Small intestine (tissue), 7 donors: Measurements from ENCODE around the gene OAS2. TPM values are rescaled to one million over a fixed set of nuclear protein-coding genes. Genes with fewer than 3 reads are reported as not detected.

Source experiments
- DNase-seq, 2 donors: peaks; one replicate each; pipeline versions ENCODE4 v3.0.0 to v3.0.0-alpha.2; 2013
- FAIRE-seq: peaks from 2 replicates; lab custom pipeline; 2012; peaks lifted over from hg19 to GRCh38; lab: Jason Lieb, UNC
- H3K27ac ChIP-seq, 3 donors: one replicate each; pipeline ENCODE4 v1.5.1; 2013; ENCODE audit warnings: low read length in 2 of 3, mild to moderate bottlenecking in 2 of 3, control low read depth in 1 of 3, inconsistent platforms in 1 of 3, low read depth in 1 of 3, moderate library complexity in 1 of 3
- H3K27me3 ChIP-seq, 3 donors: one replicate each; pipeline ENCODE4 v1.6.1; 2013; ENCODE audit warnings: low read length in 3 of 3, inconsistent platforms in 1 of 3; ENCODE audit not compliant: control insufficient read depth in 3 of 3, insufficient read depth in 3 of 3
- H3K36me3 ChIP-seq, 3 donors: one replicate each; pipeline ENCODE4 v1.6.1; 2013; ENCODE audit warnings: low read length in 3 of 3, inconsistent platforms in 1 of 3, low read depth in 1 of 3, mild to moderate bottlenecking in 1 of 3, moderate library complexity in 1 of 3; ENCODE audit not compliant: control insufficient read depth in 3 of 3, insufficient read depth in 2 of 3
- H3K4me1 ChIP-seq, 3 donors: one replicate each; pipeline ENCODE4 v1.6.1; 2013; ENCODE audit warnings: low read length in 2 of 3, inconsistent platforms in 1 of 3, low read depth in 1 of 3, mild to moderate bottlenecking in 1 of 3, moderate library complexity in 1 of 3; ENCODE audit not compliant: control insufficient read depth in 3 of 3, insufficient read depth in 2 of 3
- H3K4me3 ChIP-seq, 3 donors: one replicate each; pipeline ENCODE4 v1.5.1; 2013; ENCODE audit warnings: low read length in 3 of 3, control low read depth in 1 of 3, inconsistent platforms in 1 of 3, low read depth in 1 of 3, mild to moderate bottlenecking in 1 of 3, moderate library complexity in 1 of 3
- H3K9me3 ChIP-seq, 2 donors: one replicate each; pipeline ENCODE4 v1.6.1; 2013; ENCODE audit warnings: low read depth in 1 of 2, low read length in 1 of 2; ENCODE audit not compliant: control insufficient read depth in 2 of 2, insufficient read depth in 1 of 2
- WGBS, 3 donors: extraction: QIAGEN DNeasy Blood & Tissue Kit; methylation state at CpG; one replicate each; pipeline ENCODE4 v1.1.7; 2013; 5-methylcytosine and 5-hydroxymethylcytosine counted together
- polyA plus RNA-seq, 4 donors: library from polyadenylated mRNA; stranded (reverse) in 3 of 4; unstranded in 1 of 4; fragments of 200-250 nt in 3 of 4; fragments of 120-200 nt in 1 of 4; gene quantifications; one replicate each; pipeline versions ENCODE4 v1.2.1 to v1.2.3, GENCODE V29; 2013
- donor health status: healthy with polysubstance abuse.
- donor health status: control.
- donor health status: control.
- donor health status: Bipolar disorder and iron deficiency.
- donor health status: healthy.

The OAS2 gene
- polyA plus RNA-seq, 4 donors, result 2.3 to 7.7 (median 2.7) TPM

DNA sequence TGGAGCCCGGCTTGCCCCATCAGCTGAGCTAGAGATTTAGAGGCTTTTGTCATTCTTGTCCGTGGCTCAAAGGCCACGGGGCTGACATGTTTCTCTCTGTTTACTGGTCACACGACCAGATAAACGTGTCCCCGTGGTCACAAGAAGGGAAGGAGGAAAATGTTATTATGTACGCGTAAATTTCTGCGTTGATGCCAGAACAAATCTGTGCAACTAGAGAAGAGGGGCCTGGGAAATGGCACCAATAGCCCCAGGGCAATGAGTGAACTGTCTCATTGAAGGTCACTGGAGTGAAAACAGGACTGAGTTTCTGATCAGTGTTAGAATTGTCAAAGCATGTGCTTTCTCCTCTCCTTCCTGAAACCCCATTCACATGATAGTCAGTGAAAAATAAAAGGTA, 25.3 kb downstream of the OAS2 start:
- Histone ChIP-seq H3K27me3 (no peaks in the 10 kb centered on the region), H3K9me3 (no peaks in the 10 kb centered on the region), H3K4me3 (no peak overlapping the region), H3K27ac (no peak overlapping the region), H3K36me3 (peaks cover 0 to 12% (median 2%) of the 10 kb centered on the region in 3 donors), H3K4me1 (no peaks in the 10 kb centered on the region)
- no peak for FAIRE-seq
- 83 to 88% (median 85%) methylated on average over 9 of the region's 9 CpGs for WGBS, 3 donors
- no peak for DNase-seq

DNA sequence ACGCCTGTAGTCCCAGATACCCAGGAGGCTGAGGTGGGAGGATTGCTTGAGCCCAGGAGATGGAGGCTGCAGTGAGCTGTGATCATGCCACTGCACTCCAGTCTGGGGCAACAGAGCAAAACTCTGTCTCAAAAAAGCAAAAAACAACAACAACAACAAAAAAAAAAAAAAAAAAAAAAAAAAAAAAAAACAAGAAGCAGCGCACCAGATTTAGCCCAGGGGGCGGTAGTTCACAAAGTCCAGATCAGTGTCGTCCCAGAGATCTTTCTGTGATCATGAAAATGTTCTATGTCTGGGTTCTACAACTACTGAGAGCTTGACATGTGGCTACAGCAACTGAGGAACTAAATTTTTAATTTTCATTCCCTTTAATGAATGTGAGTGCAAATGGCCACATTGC, 27.4 kb downstream of the OAS2 start:
- DNase-seq, result no peak
- Histone ChIP-seq H3K36me3 (peaks cover 0 to 18% (median 2%) of the 10 kb centered on the region in 3 donors), H3K4me1 (no peaks in the 10 kb centered on the region), H3K4me3 (no peak overlapping the region), H3K27ac (no peak overlapping the region), H3K9me3 (no peaks in the 10 kb centered on the region), H3K27me3 (no peaks in the 10 kb centered on the region)
- WGBS, 3 donors, result 62 to 85% (median 78%) methylated on average over 4 of the region's 4 CpGs
- FAIRE-seq, result no peak

DNA sequence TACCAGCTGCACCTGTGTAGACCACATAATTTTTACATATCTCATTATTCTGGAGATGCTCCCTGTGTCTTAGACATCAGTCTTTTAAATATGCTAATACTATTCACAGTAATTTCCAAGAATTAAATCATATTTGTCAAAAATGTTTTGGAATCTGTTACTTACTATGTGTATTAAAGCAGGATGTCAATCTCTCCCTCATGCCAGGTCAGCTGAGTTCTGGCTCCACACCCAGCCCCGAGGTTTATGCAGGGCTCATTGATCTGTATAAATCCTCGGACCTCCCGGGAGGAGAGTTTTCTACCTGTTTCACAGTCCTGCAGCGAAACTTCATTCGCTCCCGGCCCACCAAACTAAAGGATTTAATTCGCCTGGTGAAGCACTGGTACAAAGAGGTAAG, 27.9 kb downstream of the OAS2 start:
- Histone ChIP-seq H3K36me3 (peaks cover 0 to 18% (median 2%) of the 10 kb centered on the region in 3 donors), H3K27ac (no peak overlapping the region), H3K4me3 (no peak overlapping the region), H3K9me3 (no peaks in the 10 kb centered on the region), H3K4me1 (no peaks in the 10 kb centered on the region), H3K27me3 (no peaks in the 10 kb centered on the region)
- FAIRE-seq (no peak), DNase-seq (no peak)
- WGBS, 3 donors, result 92 to 94% (median 92%) methylated on average over 7 of the region's 7 CpGs

DNA sequence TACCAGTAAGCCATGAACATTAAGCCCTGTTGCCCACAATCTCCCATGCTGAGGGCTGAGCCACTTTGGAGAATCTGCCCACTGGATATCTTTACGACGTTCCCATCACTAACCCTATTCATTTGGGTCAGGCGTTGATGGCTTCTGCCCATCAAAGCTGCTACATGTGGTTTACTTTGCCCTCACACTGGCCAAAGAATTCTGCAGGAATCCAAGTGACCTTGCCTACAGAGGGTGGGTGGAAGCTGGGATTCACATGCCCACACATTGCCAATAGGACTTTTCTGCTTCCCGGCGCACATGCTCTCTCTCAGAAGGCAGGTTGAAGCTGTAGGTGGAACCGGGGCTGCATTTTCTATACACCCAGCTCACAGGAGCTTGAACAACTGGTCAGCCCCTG, 28.3 kb downstream of the OAS2 start:
- DNase-seq (no peak), FAIRE-seq (no peak)
- Histone ChIP-seq H3K27ac (no peak overlapping the region), H3K4me1 (no peaks in the 10 kb centered on the region), H3K27me3 (no peaks in the 10 kb centered on the region), H3K9me3 (no peaks in the 10 kb centered on the region), H3K4me3 (no peak overlapping the region), H3K36me3 (peaks cover 0 to 18% (median 2%) of the 10 kb centered on the region in 3 donors)
- 94 to 97% (median 96%) methylated on average over 6 of the region's 6 CpGs for WGBS, 3 donors

DNA sequence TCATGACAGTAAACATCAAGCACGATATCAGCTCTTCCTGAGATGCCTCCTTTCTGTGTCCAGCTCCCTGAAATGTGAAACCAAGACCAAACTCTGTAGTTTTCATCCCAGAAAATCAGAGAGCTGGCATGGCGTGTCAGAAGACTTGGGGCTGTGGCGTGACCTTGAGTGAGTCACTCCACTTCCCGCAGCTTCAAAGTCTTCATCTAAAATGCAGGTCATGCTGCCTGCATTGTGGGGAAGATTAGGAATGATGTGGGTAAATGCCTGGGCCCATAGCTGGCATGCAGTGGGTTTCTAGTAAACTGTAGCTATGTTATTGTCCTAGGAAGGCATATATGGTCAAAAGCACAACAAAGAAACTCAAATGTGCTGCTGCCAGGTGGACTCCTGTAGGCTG, 28.8 kb downstream of the OAS2 start:
- H3K27me3 ChIP-seq, result no peaks in the 10 kb centered on the region
- no peaks in the 10 kb centered on the region for H3K9me3 ChIP-seq
- no peaks in the 10 kb centered on the region for H3K4me1 ChIP-seq
- H3K27ac ChIP-seq, result no peak overlapping the region
- H3K36me3 ChIP-seq, result peaks cover 0 to 18% (median 2%) of the 10 kb centered on the region in 3 donors
- FAIRE-seq (no peak), DNase-seq (no peak)
- H3K4me3 ChIP-seq, result no peak overlapping the region
- 75 to 86% (median 81%) methylated on average over 4 of the region's 4 CpGs for WGBS, 3 donors

DNA sequence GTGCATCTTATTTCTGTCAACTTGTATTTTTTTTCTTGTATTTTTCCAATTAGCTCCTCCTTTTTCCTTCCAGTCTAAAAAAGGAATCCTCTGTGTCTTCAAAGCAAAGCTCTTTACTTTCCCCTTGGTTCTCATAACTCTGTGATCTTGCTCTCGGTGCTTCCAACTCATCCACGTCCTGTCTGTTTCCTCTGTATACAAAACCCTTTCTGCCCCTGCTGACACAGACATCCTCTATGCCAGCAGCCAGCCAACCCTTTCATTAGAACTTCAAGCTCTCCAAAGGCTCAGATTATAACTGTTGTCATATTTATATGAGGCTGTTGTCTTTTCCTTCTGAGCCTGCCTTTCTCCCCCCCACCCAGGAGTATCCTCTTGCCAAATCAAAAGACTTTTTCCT, 32.4 kb downstream of the OAS2 start:
- Histone ChIP-seq H3K27me3 (peaks cover 0 to 5% (median 0%) of the 10 kb centered on the region in 3 donors), H3K4me3 (no peak overlapping the region), H3K4me1 (no peaks in the 10 kb centered on the region), H3K27ac (no peak overlapping the region), H3K36me3 (peaks cover 0 to 15% (median 2%) of the 10 kb centered on the region in 3 donors), H3K9me3 (no peaks in the 10 kb centered on the region)
- DNase-seq, result no peak
- no peak for FAIRE-seq
- 71 to 90% (median 88%) methylated on average over 2 of the region's 2 CpGs for WGBS, 3 donors

DNA sequence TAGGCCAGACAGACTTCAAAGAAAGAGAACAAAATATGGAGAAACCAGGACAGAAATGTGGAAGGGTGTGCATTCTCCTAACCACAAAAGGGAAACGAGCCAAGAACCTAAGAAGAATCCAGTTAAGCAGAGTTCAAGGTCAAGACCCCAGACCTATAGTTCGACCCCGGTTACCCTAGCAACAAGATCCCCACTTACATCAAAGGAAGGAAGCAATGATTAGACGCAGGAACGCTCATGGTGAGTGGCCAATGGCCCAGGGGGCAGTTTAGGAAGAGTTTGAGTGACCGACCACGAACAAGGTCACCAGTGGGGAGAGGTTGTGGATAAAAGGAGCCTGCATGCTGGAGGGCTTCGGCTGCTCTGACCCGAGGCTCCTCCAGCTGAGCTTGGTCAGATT, 36.2 kb downstream of the OAS2 start:
- peaks cover 0 to 5% (median 0%) of the 10 kb centered on the region in 3 donors for H3K27me3 ChIP-seq
- peaks cover 0 to 4% (median 0%) of the 10 kb centered on the region in 3 donors for H3K36me3 ChIP-seq
- no peaks in the 10 kb centered on the region for H3K9me3 ChIP-seq
- H3K27ac ChIP-seq, result no peak overlapping the region
- DNase-seq (no peak), FAIRE-seq (no peak)
- WGBS, 3 donors, result 59 to 72% (median 68%) methylated on average over 9 of the region's 9 CpGs
- no peaks in the 10 kb centered on the region for H3K4me1 ChIP-seq
- no peak overlapping the region for H3K4me3 ChIP-seq

DNA sequence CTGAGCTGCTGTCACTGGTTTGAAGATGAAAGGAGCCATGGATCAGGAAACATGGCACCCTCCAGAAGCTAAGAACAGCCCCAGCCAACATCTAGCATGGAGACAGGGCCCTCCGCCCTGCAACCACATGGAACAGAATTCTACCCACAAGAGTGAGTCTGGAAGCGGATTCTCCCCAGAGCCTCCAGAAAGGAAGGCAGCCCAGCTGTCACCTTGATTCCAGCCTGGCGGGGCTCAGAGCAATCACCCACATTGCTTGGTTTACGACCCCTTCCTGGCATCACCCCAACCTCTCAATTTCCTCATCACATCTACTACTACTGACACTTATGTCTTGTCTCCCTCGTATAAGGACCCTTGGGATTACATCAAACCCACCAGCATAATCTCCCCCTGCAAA, 38.5 kb downstream of the OAS2 start:
- no peak for FAIRE-seq
- no peaks in the 10 kb centered on the region for H3K9me3 ChIP-seq
- 48 to 70% (median 66%) methylated on average over 5 of the region's 5 CpGs for WGBS, 3 donors

DNA sequence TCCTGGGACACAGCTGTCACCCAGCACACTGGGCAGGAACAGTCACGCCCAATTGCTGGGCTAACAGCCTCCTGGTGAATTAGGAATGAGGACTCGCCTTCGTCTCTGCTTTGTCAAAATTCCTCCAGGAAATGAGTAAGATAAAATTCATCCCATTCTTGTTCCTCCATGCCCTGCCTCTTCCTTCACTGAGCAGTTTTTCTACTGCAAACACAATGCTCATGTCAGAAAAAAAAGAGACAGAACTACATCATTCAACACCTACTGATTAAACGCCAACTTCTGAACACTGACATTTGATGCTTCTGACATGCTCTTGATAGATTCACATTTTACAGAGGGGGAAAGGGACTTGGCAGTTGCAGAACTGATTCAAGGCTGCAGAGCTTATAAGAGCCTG, 40.7 kb downstream of the OAS2 start:
- no peaks in the 10 kb centered on the region for H3K9me3 ChIP-seq
- FAIRE-seq (no peak), DNase-seq (no peak)
- peaks cover 0 to 5% (median 0%) of the 10 kb centered on the region in 3 donors for H3K27me3 ChIP-seq
- no peaks in the 10 kb centered on the region for H3K4me1 ChIP-seq
- no peaks in the 10 kb centered on the region for H3K36me3 ChIP-seq
- 40 to 57% (median 57%) methylated on average over 4 of the region's 4 CpGs for WGBS, 3 donors
- H3K4me3 ChIP-seq, result no peak overlapping the region
- H3K27ac ChIP-seq, result no peak overlapping the region

More for the DNA sequence above, 38.5 kb downstream of the OAS2 start:
- H3K36me3 ChIP-seq, result no peaks in the 10 kb centered on the region
- no peak for DNase-seq
- H3K4me1 ChIP-seq, result no peaks in the 10 kb centered on the region
- H3K27me3 ChIP-seq, result peaks cover 0 to 5% (median 0%) of the 10 kb centered on the region in 3 donors
- no peak overlapping the region for H3K27ac ChIP-seq
- no peak overlapping the region for H3K4me3 ChIP-seq
